IPS-15b (cell line): Measurements from ENCODE around the gene BASP1.
"Not testable (repeated sequence)": the region's sequence is repeated elsewhere in the genome, so short reads cannot be mapped to it uniquely, and the experiment has no call there.

Experiments used
- H3K27me3 ChIP-seq: one replicate; pipeline ENCODE4 v1.6.1; 2013; ENCODE audit warnings: low read length; ENCODE audit not compliant: control insufficient read depth, insufficient read depth
- H3K36me3 ChIP-seq: one replicate; pipeline ENCODE4 v1.6.1; 2013; ENCODE audit warnings: low read length; ENCODE audit not compliant: control insufficient read depth, insufficient read depth
- H3K4me1 ChIP-seq: one replicate; pipeline ENCODE4 v1.6.1; 2013; ENCODE audit warnings: mild to moderate bottlenecking, low read length; ENCODE audit not compliant: control insufficient read depth, insufficient read depth
- H3K4me3 ChIP-seq: one replicate; pipeline ENCODE4 v1.5.1; 2013; ENCODE audit warnings: low read depth, low read length
- H3K9ac ChIP-seq: one replicate; pipeline ENCODE4 v1.6.1; 2013; ENCODE audit warnings: low read depth, mild to moderate bottlenecking, low read length
- H3K9me3 ChIP-seq: one replicate; pipeline ENCODE4 v1.6.1; 2013; ENCODE audit warnings: mild to moderate bottlenecking, low read length; ENCODE audit not compliant: control insufficient read depth, insufficient read depth

BASP1 gene

DNA sequence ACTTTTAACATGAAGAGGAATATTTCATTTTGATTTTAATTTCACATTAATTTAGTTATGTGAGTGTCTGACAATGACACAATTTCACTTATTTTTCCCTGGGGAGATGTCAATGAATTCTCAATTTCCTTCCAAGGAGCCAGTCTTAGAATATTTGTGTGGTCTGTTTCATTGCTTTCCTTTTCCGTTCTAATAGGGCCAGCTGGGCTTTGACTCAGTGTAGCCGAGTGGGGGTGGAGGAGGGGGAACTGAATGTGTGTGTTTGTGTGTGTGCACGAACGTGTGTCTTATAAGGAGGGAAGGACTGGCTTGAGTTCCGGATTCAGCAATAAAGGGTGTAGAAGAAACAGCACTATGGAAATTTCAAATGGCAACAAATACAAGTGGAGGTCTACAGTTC is 100.0 kb downstream of the BASP1 start:
- no peaks in the 10 kb centered on the region for H3K36me3 ChIP-seq
- peaks cover 9% of the 10 kb centered on the region for H3K4me1 ChIP-seq
- no peak overlapping the region for H3K9ac ChIP-seq
- H3K9me3 ChIP-seq: no peaks in the 10 kb centered on the region
- no peak overlapping the region for H3K4me3 ChIP-seq
- no peaks in the 10 kb centered on the region for H3K27me3 ChIP-seq

DNA sequence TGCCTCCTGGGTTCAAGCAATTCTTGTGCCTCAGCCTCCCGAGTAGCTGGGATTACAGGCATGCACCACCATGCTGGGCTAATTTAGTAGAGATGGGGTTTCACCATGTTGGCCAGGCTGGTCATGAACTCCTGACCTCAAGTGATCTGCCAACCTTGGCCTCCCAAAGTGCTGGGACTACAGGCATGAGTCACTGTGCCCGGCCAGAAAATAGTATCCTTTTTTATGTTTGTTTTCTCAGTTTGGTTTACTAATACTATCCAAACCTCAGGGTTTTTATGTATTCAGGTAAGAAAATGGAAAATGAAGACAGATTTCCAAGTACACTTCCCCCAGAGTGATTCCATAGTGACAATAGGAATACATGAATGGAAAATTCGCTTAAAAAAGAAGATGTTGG is 101.7 kb downstream of the BASP1 start:
- H3K36me3 ChIP-seq, H3K4me3 ChIP-seq, H3K9ac ChIP-seq, H3K4me1 ChIP-seq, H3K9me3 ChIP-seq, H3K27me3 ChIP-seq: not testable (repeated sequence)

DNA sequence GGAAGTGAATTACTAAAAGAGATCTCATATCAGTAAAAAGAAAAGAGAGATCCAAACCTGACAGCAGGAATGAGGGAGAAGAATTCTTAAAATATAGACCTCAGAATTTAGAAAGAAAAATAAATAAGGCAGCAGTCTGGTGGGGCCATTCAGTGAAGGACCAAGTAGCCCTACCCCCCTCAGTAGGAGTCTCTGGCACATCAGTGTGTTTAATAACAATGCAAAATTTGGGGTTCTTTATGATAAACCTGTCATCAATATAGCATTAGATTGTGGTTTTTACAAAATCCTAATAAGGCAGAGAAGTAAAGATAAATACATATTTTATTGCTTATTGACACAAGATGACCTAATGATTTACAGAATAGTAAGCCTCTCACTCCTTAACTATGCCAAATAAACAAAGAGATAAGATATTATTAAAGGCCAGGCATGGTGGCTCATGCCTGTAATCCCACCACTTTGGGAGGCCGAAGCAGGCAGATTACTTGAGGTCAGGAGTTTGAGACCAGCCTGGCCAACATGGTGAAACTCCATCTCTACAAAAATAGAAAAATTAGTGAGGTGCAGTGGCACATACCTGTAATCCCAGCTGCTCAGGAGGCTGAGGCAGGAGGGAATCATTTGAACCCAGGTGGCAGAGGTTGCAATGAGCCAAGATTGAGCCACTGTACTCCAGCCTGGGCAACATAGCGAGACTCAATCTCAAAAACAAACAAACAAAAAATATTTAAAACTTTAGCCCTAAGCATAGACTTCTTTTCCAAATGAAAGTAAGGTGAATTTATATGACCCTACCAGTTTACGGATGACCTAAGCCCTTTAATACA is 108.6 kb downstream of the BASP1 start:
- Histone ChIP-seq H3K4me3 (no peak overlapping the region), H3K9me3 (no peaks in the 10 kb centered on the region), H3K9ac (no peak overlapping the region), H3K36me3 (no peaks in the 10 kb centered on the region), H3K27me3 (no peaks in the 10 kb centered on the region), H3K4me1 (no peaks in the 10 kb centered on the region)
